Activated T-cell treated with anti-CD3 and anti-CD28 coated beads, Interleukin-2, amount 50 U/mL, for 4 hours (primary cell): ENCODE data around the gene CA14. TPM values are rescaled to one million over a fixed set of nuclear protein-coding genes. Genes with fewer than 3 reads are reported as not detected.
"Not testable (repeated sequence)": the region's sequence is repeated elsewhere in the genome, so short reads cannot be mapped to it uniquely, and the experiment has no call there.

ENCODE experiments used
- ATAC-seq, 2 donors: fragments of 200-7000 bp; cut with Tn5 transposase; one replicate each; pipeline ENCODE4 v1.10.0; 2021
- DNase-seq: peaks from one replicate; pipeline ENCODE4 v3.0.0-alpha.2; 2020
- H3K27me3 Mint-ChIP-seq: one replicate; pipeline ENCODE4 v1.8.0; 2021; ENCODE audit warnings: low read depth, mixed read lengths
- H3K36me3 Mint-ChIP-seq: one replicate; pipeline ENCODE4 v1.8.0; 2022; ENCODE audit warnings: mixed read lengths; ENCODE audit not compliant: insufficient read depth
- H3K4me1 Mint-ChIP-seq: one replicate; pipeline ENCODE4 v1.8.0; 2021; ENCODE audit warnings: low read depth, mixed read lengths
- H3K4me3 Mint-ChIP-seq: one replicate; pipeline ENCODE4 v1.8.0; 2021; ENCODE audit warnings: mild to moderate bottlenecking, moderate library complexity, mixed read lengths
- H3K9me3 Mint-ChIP-seq: one replicate; pipeline ENCODE4 v1.8.0; 2021; ENCODE audit warnings: mixed read lengths
- total RNA-seq, 3 donors: library from RNA; stranded (reverse); gene quantifications; one replicate each; pipeline ENCODE4 v1.2.1, GENCODE V29; 2021

Gene CA14
- total RNA-seq, result not detected

GRCh38 chr1:150257624-150258585 is at the start of gene CA14:
TSS of gene CA14 (plus strand) at chr1:150257774. CDS start at chr1:150258129, 355 bp downstream.
- ATAC-seq (no peak), DNase-seq (no peak)
- Mint-ChIP-seq H3K27me3 (peaks cover 39% of the 10 kb centered on the region), H3K4me3 (no peak within 1 kb of the TSS), H3K36me3 (no peaks in the 10 kb centered on the region), H3K9me3 (no peaks in the 10 kb centered on the region), H3K4me1 (peaks cover 12% of the 10 kb centered on the region)

DNA sequence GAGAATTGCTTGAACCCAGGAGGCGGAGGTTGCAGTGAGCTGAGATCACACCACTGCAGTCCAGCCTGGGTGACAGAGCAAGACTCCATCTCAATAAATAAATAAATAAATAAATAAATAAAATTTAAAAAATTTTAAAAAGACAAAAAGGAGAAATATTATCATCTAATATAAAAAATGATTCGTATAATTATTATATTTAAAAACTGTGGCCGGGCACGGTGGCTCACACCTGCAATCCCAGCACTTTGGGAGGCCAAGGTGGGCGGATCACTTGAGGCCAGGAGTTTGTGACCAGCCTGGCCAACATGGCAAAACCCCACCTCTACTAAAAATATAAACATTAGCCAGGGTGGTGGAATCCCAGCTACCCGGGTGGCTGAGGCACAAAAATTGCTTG is 49.1 kb upstream of the CA14 start:
- not testable (repeated sequence) for H3K9me3 Mint-ChIP-seq, H3K36me3 Mint-ChIP-seq, DNase-seq, H3K27me3 Mint-ChIP-seq, ATAC-seq, H3K4me1 Mint-ChIP-seq, H3K4me3 Mint-ChIP-seq

GRCh38 chr1:150210091-150210490 is 47.5 kb upstream of the CA14 start:
- no peak overlapping the region for H3K4me3 Mint-ChIP-seq
- no peak for DNase-seq
- peaks cover 18% of the 10 kb centered on the region for H3K4me1 Mint-ChIP-seq
- H3K36me3 Mint-ChIP-seq, result no peaks in the 10 kb centered on the region
- no peaks in the 10 kb centered on the region for H3K9me3 Mint-ChIP-seq
- peaks cover 2% of the 10 kb centered on the region for H3K27me3 Mint-ChIP-seq
- no peak for ATAC-seq

DNA sequence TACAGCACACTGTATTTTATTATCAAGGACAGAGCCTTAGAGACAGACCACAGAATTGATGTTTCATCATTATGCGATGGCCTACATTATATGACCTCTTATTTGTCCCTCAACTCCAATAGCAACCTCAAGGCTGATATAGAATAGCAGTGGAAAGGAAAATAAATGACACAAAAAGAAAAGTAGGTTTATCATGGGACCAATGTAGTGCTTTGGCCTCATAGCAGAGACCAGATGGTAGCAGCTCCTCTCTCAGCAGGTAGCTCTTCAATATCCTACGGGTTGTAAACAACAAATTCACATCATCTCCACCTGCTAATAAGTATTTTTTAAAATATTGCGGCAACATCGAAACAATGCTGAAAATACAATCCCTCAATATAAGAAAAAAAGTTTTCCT is 46.9 kb upstream of the CA14 start:
- no peak for ATAC-seq
- Mint-ChIP-seq H3K4me1 (peaks cover 18% of the 10 kb centered on the region), H3K27me3 (peaks cover 2% of the 10 kb centered on the region), H3K9me3 (no peaks in the 10 kb centered on the region), H3K4me3 (no peak overlapping the region), H3K36me3 (no peaks in the 10 kb centered on the region)
- DNase-seq, result no peak

- ATAC-seq (no peak), DNase-seq (no peak)
- H3K4me3 Mint-ChIP-seq, result no peak overlapping the region
- H3K4me1 Mint-ChIP-seq, result peaks cover 18% of the 10 kb centered on the region
- no peaks in the 10 kb centered on the region for H3K9me3 Mint-ChIP-seq
- no peaks in the 10 kb centered on the region for H3K27me3 Mint-ChIP-seq
- H3K36me3 Mint-ChIP-seq, result no peaks in the 10 kb centered on the region
Measured at GRCh38 chr1:150212070-150212469, 45.5 kb upstream of the CA14 start.

DNA sequence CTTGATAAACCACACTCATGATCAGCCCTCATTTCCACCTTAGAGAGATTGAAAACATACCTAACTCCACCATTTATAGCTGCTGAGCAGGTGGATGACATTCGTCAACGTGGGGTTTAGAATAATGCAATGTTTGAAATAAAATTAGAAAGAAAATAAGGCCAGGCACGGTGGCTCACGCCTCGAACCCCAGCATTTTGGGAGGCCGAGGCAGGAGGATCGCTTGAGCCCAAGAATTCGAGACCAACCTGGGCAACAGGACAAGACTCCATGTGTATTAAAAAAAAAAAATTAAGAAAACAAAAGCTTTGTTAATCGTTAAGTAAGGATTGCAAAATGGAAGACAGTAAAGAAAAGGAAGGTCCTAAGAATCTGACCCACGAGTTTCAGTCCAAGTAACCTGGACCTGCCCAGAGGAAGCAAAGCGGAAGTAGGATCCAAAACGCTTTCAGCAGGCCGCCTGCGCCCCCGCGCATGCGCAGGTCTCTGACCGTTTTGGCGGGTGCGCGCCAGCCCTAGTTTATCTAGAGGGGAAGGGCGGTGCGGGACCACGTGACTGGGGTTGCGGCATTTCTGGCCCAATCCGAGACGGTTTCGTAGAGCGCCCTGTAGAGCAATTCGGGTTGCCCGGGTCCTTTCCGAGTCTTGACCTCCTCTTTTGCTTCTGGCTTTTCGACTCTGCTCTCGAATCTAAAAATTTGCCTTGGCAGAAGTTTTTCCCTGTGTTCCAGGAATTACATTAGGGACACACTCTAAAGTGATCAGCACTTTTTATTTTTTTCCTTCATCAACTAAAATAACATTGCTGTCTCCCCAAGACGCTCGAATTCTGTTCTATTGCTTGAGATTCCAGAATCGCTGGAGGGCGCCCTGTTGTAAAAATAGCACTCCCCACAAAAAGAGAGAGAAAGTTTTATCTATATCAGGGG is 44.1 kb upstream of the CA14 start:
- ATAC-seq (peak; percentile 100), DNase-seq (peak; percentile 86)
- Mint-ChIP-seq H3K27me3 (no peaks in the 10 kb centered on the region), H3K4me1 (peaks cover 18% of the 10 kb centered on the region), H3K36me3 (no peaks in the 10 kb centered on the region), H3K9me3 (no peaks in the 10 kb centered on the region), H3K4me3 (peak overlapping the region; percentile 90)

DNA sequence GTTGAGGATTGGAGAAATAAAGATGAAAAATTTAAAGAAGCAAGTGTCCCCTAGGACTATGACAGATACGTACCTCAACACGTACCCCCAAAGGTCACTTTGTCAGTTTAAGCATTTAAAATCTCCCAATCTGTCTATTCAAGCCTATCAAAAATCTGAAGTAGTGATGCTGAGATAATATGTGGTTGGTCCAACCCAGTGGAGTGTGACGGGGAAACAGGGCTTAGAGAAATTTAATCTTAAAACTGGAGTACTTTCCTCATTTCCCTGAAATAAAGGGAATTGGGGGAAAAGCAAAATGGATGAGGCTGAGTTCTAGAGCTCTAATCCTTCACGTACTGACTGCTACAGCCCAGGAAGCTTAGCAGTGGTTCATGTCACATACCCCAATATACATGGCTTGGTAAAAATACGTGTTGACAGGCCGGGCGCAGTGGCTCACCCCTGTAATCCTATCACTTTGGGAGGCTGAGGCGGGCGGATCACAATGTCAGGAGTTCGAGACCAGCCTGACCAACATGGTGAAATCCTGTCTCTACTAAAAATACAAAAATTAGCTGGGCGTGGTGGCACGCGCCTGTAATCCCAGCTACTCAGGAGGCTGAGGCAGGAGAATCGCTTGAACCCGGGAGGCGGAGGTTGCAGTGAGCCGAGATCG is 43.3 kb upstream of the CA14 start:
- not testable (repeated sequence) for H3K9me3 Mint-ChIP-seq, ATAC-seq, DNase-seq, H3K27me3 Mint-ChIP-seq, H3K36me3 Mint-ChIP-seq
- Mint-ChIP-seq H3K4me1 (peaks cover 18% of the 10 kb centered on the region), H3K4me3 (peak overlapping the region; percentile 90)

DNA sequence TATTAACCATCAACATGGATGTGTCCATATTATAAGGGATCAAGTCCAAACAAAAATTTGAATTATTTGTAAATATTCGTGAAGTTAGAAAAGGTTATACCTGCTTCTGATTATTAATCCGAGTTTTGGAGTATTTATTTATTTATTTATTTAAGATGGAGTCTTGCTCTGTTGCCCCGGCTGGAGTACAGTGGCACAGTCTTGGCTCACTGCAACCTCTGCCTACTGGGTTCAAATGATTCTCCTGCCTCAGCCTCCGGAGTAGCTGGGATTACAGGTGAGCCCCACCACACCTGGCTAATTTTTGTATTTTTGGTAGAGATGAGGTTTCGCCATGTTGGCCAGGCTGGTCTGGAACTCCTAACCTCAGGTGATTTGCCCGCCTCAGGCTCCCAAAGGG is 41.7 kb upstream of the CA14 start:
- H3K4me1 Mint-ChIP-seq, result peaks cover 18% of the 10 kb centered on the region
- ATAC-seq, H3K4me3 Mint-ChIP-seq, H3K9me3 Mint-ChIP-seq, DNase-seq, H3K27me3 Mint-ChIP-seq, H3K36me3 Mint-ChIP-seq: not testable (repeated sequence)

DNA sequence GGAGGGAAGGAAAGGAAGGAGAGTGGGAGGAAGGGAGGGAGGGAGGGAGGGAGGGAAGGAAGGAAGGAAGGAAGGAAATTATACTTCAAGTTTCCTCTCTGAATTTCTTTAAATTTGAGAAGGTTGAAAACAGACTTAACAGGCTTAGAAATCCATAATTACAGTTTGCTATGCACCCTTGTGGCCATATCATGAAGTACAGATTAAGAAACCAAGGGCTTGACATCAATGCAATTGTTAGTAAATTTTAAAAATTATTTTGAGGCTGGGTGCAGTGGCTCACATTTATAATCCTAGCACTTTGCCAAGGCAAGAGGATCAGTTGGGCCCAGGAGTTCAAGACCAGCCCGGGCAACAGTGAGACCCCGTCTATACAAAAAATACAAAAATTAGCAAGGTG is 36.0 kb upstream of the CA14 start:
- peaks cover 4% of the 10 kb centered on the region for H3K4me1 Mint-ChIP-seq
- H3K9me3 Mint-ChIP-seq, result no peaks in the 10 kb centered on the region
- DNase-seq, result no peak
- ATAC-seq, result peak in 1 of 2 donors; percentile 46
- no peaks in the 10 kb centered on the region for H3K27me3 Mint-ChIP-seq
- H3K4me3 Mint-ChIP-seq, result no peak overlapping the region
- H3K36me3 Mint-ChIP-seq, result peaks cover 20% of the 10 kb centered on the region

GRCh38 chr1:150224983-150225382 is 32.6 kb upstream of the CA14 start:
- H3K27me3 Mint-ChIP-seq, result no peaks in the 10 kb centered on the region
- peaks cover 4% of the 10 kb centered on the region for H3K4me1 Mint-ChIP-seq
- H3K36me3 Mint-ChIP-seq, result peaks cover 35% of the 10 kb centered on the region
- DNase-seq (no peak), ATAC-seq (no peak)
- no peak overlapping the region for H3K4me3 Mint-ChIP-seq
- no peaks in the 10 kb centered on the region for H3K9me3 Mint-ChIP-seq

DNA sequence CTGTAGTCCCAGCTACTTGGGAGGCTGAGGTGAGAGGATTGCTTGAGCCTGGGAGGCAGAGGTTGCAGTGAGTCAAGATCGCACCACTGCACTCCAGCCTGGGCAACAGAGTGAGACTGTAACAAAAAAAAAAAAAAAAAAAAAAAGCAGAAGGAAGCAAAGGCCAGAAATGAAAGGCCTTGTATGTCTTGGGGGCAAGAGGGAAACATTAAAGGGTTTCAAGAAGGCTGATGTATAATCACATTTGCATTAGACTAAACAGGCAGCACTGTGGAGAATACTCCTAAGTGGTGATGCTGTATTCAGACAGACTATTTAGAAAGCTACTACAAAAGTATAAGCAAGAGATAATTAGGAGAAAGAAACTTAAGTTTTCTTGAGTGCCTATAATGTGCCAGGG is 32.0 kb upstream of the CA14 start:
- peaks cover 38% of the 10 kb centered on the region for H3K36me3 Mint-ChIP-seq
- no peak overlapping the region for H3K4me3 Mint-ChIP-seq
- H3K4me1 Mint-ChIP-seq, result peaks cover 4% of the 10 kb centered on the region
- H3K27me3 Mint-ChIP-seq, result no peaks in the 10 kb centered on the region
- DNase-seq (no peak), ATAC-seq (no peak)
- no peaks in the 10 kb centered on the region for H3K9me3 Mint-ChIP-seq

DNA sequence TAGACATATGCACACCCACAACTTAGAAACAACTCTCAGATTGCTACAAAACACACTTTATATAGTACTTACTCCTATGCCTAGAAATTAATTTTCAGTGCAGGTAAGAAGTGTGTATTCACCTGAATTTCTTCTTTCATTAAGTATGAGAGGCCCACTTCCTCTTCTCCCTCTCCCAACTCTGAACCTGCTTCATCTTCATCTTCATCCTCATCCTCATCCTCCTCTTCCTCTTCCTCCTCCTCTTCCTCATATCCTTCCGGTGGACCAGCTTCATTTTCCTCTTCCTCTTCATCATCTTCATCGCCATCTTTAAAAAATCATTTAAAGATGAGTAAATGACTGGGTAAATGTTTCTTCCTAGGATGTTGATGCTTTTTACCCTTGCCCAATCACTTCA is 31.1 kb upstream of the CA14 start:
- peaks cover 4% of the 10 kb centered on the region for H3K4me1 Mint-ChIP-seq
- DNase-seq (no peak), ATAC-seq (no peak)
- H3K27me3 Mint-ChIP-seq, result no peaks in the 10 kb centered on the region
- no peaks in the 10 kb centered on the region for H3K9me3 Mint-ChIP-seq
- H3K36me3 Mint-ChIP-seq, result peaks cover 38% of the 10 kb centered on the region
- no peak overlapping the region for H3K4me3 Mint-ChIP-seq

DNA sequence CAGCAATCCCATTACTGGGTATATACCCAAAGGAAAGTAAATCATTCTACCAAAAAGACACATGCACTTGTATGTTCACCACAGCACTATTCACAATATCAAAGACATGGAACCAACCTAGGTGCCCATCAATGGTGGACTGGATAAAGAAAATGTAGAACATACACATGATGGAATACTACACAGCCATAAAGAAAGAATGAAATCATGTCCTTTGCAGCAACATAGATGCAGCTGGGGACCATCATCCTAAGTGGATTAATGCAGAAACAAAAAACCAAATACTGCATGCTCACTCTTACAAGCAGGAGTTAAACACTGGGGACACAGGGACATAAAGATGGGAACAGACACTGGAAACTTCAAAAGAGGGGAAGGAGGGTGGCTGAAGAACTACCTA is 30.3 kb upstream of the CA14 start:
- no peaks in the 10 kb centered on the region for H3K27me3 Mint-ChIP-seq
- H3K9me3 Mint-ChIP-seq, result no peaks in the 10 kb centered on the region
- peaks cover 38% of the 10 kb centered on the region for H3K36me3 Mint-ChIP-seq
- peaks cover 4% of the 10 kb centered on the region for H3K4me1 Mint-ChIP-seq
- ATAC-seq (no peak), DNase-seq (no peak)
- H3K4me3 Mint-ChIP-seq, result no peak overlapping the region

GRCh38 chr1:150228246-150228645 is 29.3 kb upstream of the CA14 start:
- ATAC-seq, H3K9me3 Mint-ChIP-seq, H3K4me1 Mint-ChIP-seq, H3K4me3 Mint-ChIP-seq, H3K27me3 Mint-ChIP-seq, DNase-seq: not testable (repeated sequence)
- peaks cover 35% of the 10 kb centered on the region for H3K36me3 Mint-ChIP-seq
